ENCODE measurements around the gene KLHDC2. TPM values are rescaled to one million over a fixed set of nuclear protein-coding genes. Genes with fewer than 3 reads are reported as not detected.
"Not testable (repeated sequence)": the region's sequence is repeated elsewhere in the genome, so short reads cannot be mapped to it uniquely, and the experiment has no call there.

The KLHDC2 gene
- total RNA-seq, 1 experiment from 2014 or later, result 32.4 TPM

DNA sequence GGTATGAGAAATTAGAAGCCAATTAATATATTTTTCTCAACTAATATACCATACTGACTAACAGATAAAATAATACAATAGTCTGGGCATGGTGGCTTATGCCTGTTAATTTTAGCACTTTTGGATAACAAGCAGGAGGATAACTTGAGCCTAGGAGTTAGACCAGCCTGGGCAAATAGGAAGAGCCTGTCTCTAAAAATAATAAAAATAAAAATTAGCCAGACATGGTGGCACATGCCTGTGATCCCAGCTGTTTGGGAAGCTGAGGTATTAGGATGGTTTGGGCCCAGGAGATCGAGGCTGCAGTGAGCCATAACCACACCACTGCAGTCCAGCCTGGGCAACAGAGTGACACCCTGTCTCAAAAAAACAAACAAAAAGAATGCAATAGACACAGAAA lies 24.7 kb downstream of the KLHDC2 start:
- Mint-ChIP-seq H3K4me1 (ENCODE audit: insufficient read depth, unreplicated experiment) (peaks cover 6% of the 10 kb centered on the region), H3K9me3 (ENCODE audit: unreplicated experiment) (no peaks in the 10 kb centered on the region), H3K27ac (ENCODE audit: low read depth, unreplicated experiment) (no peak overlapping the region), H3K4me3 (ENCODE audit: unreplicated experiment) (no peak overlapping the region), H3K36me3 (ENCODE audit: insufficient read depth, unreplicated experiment) (peaks cover 99% of the 10 kb centered on the region), H3K27me3 (ENCODE audit: insufficient read depth, unreplicated experiment) (no peaks in the 10 kb centered on the region)
- DNase-seq (ENCODE audit: unreplicated experiment), result no peak
- TF ChIP-seq, protein P1, sequence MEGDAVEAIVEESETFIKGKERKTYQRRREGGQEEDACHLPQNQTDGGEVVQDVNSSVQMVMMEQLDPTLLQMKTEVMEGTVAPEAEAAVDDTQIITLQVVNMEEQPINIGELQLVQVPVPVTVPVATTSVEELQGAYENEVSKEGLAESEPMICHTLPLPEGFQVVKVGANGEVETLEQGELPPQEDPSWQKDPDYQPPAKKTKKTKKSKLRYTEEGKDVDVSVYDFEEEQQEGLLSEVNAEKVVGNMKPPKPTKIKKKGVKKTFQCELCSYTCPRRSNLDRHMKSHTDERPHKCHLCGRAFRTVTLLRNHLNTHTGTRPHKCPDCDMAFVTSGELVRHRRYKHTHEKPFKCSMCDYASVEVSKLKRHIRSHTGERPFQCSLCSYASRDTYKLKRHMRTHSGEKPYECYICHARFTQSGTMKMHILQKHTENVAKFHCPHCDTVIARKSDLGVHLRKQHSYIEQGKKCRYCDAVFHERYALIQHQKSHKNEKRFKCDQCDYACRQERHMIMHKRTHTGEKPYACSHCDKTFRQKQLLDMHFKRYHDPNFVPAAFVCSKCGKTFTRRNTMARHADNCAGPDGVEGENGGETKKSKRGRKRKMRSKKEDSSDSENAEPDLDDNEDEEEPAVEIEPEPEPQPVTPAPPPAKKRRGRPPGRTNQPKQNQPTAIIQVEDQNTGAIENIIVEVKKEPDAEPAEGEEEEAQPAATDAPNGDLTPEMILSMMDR (IDR thresholded peaks at IDR 0.05; ENCODE audit: unreplicated experiment), result no peak
- POLR2A ChIA-PET, result interaction anchor here (0.6 kb wide), 1 partner anchor 22 kb away, joined by 3 read pairs; no protein-coding TSS in a partner anchor
- intact Hi-C loops (cut with micrococcal nuclease), result no loop called here
- BruUV-seq (replicated peaks), result no TSS peak
- CTCF ChIA-PET, result no interaction called here

DNA sequence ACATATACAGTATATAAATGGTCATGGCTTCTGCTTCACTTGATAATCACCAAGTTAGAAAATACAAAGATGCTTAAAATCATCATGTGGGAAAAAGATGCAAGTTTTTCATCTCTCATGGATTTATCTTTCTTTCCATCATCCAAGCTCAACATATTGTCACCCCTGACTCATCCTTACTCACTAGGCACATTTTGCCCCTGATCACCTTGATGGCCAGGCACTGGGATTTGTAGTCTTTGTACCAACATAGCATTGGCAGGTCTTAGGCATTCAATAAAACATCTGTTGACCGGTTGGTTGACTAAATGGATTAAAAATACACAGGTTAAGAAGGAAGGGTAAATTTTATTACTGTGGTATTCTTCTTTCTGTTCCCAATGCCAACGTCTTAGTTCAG lies 28.1 kb downstream of the KLHDC2 start:
- DNase-seq (ENCODE audit: unreplicated experiment), result no peak
- Mint-ChIP-seq H3K36me3 (ENCODE audit: insufficient read depth, unreplicated experiment) (peaks cover 99% of the 10 kb centered on the region), H3K4me1 (ENCODE audit: insufficient read depth, unreplicated experiment) (peaks cover 6% of the 10 kb centered on the region), H3K27me3 (ENCODE audit: insufficient read depth, unreplicated experiment) (no peaks in the 10 kb centered on the region), H3K4me3 (ENCODE audit: unreplicated experiment) (no peak overlapping the region), H3K9me3 (ENCODE audit: unreplicated experiment) (no peaks in the 10 kb centered on the region), H3K27ac (ENCODE audit: low read depth, unreplicated experiment) (no peak overlapping the region)
- POLR2A ChIA-PET, result interaction anchor here (0.6 to 1.2 kb wide), 2 partner anchors 9 to 1661 kb away, joined by 3 to 5 read pairs; no protein-coding TSS in a partner anchor
- CTCF ChIA-PET, result interaction anchor here (1.2 kb wide), 1 partner anchor 56 kb away, joined by 3 read pairs; the partner anchor contains the start of gene NEMF
- no TSS peak for BruUV-seq (replicated peaks)
- intact Hi-C loops (cut with micrococcal nuclease), result no loop called here
- TF ChIP-seq, protein P1 (IDR thresholded peaks at IDR 0.05; ENCODE audit: unreplicated experiment), result no peak

DNA sequence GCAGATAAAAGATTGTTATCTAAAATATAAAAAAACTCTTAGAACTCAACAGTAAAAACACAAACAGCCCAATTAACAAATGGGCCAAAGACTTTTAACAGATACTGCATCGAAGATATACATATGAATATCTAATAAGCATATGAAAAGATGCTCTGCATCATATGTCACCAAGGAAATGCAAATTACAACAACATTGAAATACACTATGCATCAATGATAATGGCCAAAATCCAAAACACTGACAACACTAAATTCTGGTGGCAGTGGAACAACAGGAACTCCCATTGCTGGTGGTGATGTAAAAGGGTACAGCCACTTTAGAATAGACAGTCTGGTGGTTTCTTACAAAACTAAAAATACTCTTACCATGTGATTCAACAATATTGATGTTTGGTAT lies 40.8 kb downstream of the KLHDC2 start:
- no peaks in the 10 kb centered on the region for H3K27me3 Mint-ChIP-seq (ENCODE audit: insufficient read depth, unreplicated experiment)
- DNase-seq (ENCODE audit: unreplicated experiment), result no peak
- H3K4me3 Mint-ChIP-seq (ENCODE audit: unreplicated experiment), result no peak overlapping the region
- intact Hi-C loops (cut with micrococcal nuclease), result no loop called here
- H3K27ac Mint-ChIP-seq (ENCODE audit: low read depth, unreplicated experiment), result no peak overlapping the region
- CTCF ChIA-PET, result interaction anchor here (0.6 to 0.7 kb wide), 2 partner anchors 60 to 175 kb away, joined by 3 read pairs; no protein-coding TSS in a partner anchor
- POLR2A ChIA-PET, result no interaction called here
- no peaks in the 10 kb centered on the region for H3K4me1 Mint-ChIP-seq (ENCODE audit: insufficient read depth, unreplicated experiment)
- TF ChIP-seq, protein P1 (IDR thresholded peaks at IDR 0.05; ENCODE audit: unreplicated experiment), result no peak
- H3K9me3 Mint-ChIP-seq (ENCODE audit: unreplicated experiment), result no peaks in the 10 kb centered on the region
- BruUV-seq (replicated peaks), result no TSS peak
- peaks cover 97% of the 10 kb centered on the region for H3K36me3 Mint-ChIP-seq (ENCODE audit: insufficient read depth, unreplicated experiment)

DNA sequence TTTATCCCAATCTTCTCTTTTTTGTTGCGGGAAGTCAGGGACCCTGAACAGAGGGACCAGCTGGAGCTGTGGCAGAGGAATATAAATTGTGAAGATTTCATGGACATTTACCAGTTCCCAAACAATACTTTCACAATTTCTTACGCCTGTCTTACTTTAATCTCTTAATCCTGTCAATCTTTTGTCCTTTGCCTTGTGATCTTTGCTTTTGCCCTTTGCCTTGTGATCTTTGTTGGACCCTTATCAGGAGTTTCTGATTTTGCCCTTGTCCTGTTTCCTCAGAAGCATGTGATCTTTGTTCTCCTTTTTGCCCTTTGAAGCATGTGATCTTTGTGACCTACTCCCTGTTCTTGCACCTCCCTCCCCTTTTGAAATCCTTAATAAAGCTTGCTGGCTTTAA lies 48.2 kb downstream of the KLHDC2 start:
- H3K36me3 Mint-ChIP-seq (ENCODE audit: insufficient read depth, unreplicated experiment), result peaks cover 98% of the 10 kb centered on the region

More for the DNA sequence above, 48.2 kb downstream of the KLHDC2 start:
- H3K27ac Mint-ChIP-seq (ENCODE audit: low read depth, unreplicated experiment); BruUV-seq (replicated peaks); intact Hi-C loops (cut with micrococcal nuclease); DNase-seq (ENCODE audit: unreplicated experiment); H3K4me1 Mint-ChIP-seq (ENCODE audit: insufficient read depth, unreplicated experiment); H3K9me3 Mint-ChIP-seq (ENCODE audit: unreplicated experiment); H3K4me3 Mint-ChIP-seq (ENCODE audit: unreplicated experiment); H3K27me3 Mint-ChIP-seq (ENCODE audit: insufficient read depth, unreplicated experiment): not testable (repeated sequence)
- CTCF ChIA-PET, result interaction anchor here (0.6 to 2.6 kb wide), 2 partner anchors 14 to 19 kb away, joined by 3 to 19 read pairs; no protein-coding TSS in a partner anchor
- POLR2A ChIA-PET, result interaction anchor here (1.4 kb wide), 1 partner anchor 10 kb away, joined by 3 read pairs; no protein-coding TSS in a partner anchor
